Mucosa of stomach (tissue), 1 donor: ENCODE measurements around the gene KRTAP2-3.
"Not testable (repeated sequence)": the region's sequence is repeated elsewhere in the genome, so short reads cannot be mapped to it uniquely, and the experiment has no call there.

Source experiments
- H3K27me3 ChIP-seq: one replicate; pipeline ENCODE4 v1.7.0; 2013; ENCODE audit warnings: mild to moderate bottlenecking, low read length; ENCODE audit not compliant: control insufficient read depth, insufficient read depth
- H3K36me3 ChIP-seq: one replicate; pipeline ENCODE4 v1.7.0; 2013; ENCODE audit warnings: low read length; ENCODE audit not compliant: control insufficient read depth, insufficient read depth
- H3K4me1 ChIP-seq: one replicate; pipeline ENCODE4 v1.7.0; 2013; ENCODE audit warnings: mild to moderate bottlenecking, low read length; ENCODE audit not compliant: control insufficient read depth, insufficient read depth
- H3K4me3 ChIP-seq: one replicate; pipeline ENCODE4 v1.7.0; 2013; ENCODE audit warnings: low read length
- H3K9ac ChIP-seq: one replicate; pipeline ENCODE4 v1.7.0; 2013; ENCODE audit warnings: mild to moderate bottlenecking, low read length, moderate library complexity
- H3K9me3 ChIP-seq: one replicate; pipeline ENCODE4 v1.7.0; 2013; ENCODE audit warnings: mild to moderate bottlenecking, low read length, moderate library complexity; ENCODE audit not compliant: control insufficient read depth
- donor health status: Pancreatic carcinoma.

Gene KRTAP2-3

DNA sequence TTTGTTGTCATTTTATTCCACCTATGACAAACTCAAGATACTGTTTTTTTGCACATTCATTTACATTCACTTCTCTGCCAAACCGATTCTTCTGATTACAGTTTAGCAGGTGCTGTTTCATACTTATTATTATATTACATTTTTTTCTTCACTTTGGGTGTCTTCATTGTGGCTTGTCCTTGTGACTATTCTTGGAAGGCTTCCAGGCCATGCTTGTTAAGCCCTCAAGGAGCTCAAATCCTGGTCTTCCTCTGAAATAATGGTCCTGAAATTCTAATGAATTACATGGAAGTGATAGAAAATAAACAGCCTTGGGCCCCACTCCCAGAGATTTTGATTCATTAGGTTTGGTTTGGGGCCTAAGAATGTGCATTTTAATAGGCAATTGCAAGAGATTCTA is 4.4 kb upstream of the KRTAP2-3 start:
- no peak overlapping the region for H3K4me3 ChIP-seq
- H3K27me3 ChIP-seq = peaks cover 4% of the 10 kb centered on the region
- H3K36me3 ChIP-seq = no peaks in the 10 kb centered on the region
- no peaks in the 10 kb centered on the region for H3K9me3 ChIP-seq
- H3K9ac ChIP-seq = no peak overlapping the region
- no peaks in the 10 kb centered on the region for H3K4me1 ChIP-seq

GRCh38 chr17:41063449-41063848 is 3.5 kb upstream of the KRTAP2-3 start:
- Histone ChIP-seq H3K9ac (no peak overlapping the region), H3K9me3 (no peaks in the 10 kb centered on the region), H3K4me1 (no peaks in the 10 kb centered on the region), H3K4me3 (no peak overlapping the region), H3K36me3 (no peaks in the 10 kb centered on the region), H3K27me3 (peaks cover 4% of the 10 kb centered on the region)

DNA sequence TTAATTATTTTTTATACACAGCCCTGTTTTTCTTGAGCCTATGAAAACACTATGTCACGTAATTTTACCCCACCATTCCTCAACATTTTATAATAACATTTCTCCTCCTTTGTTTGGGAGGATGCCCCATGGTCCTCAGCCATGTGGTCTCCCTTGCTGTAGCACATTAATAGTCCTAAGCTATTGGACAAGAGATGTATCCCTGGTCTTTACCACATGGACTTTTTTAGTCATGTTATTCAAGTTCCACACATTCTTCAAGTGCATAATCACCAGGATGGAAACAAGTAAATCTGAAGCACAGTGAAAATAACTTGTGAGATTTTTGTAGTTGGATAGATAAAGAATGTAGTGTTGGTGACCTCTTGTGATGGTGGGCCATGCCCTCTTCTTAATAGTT is 2.0 kb upstream of the KRTAP2-3 start:
- Histone ChIP-seq H3K4me1 (no peaks in the 10 kb centered on the region), H3K4me3 (no peak overlapping the region), H3K27me3 (peaks cover 4% of the 10 kb centered on the region)

DNA sequence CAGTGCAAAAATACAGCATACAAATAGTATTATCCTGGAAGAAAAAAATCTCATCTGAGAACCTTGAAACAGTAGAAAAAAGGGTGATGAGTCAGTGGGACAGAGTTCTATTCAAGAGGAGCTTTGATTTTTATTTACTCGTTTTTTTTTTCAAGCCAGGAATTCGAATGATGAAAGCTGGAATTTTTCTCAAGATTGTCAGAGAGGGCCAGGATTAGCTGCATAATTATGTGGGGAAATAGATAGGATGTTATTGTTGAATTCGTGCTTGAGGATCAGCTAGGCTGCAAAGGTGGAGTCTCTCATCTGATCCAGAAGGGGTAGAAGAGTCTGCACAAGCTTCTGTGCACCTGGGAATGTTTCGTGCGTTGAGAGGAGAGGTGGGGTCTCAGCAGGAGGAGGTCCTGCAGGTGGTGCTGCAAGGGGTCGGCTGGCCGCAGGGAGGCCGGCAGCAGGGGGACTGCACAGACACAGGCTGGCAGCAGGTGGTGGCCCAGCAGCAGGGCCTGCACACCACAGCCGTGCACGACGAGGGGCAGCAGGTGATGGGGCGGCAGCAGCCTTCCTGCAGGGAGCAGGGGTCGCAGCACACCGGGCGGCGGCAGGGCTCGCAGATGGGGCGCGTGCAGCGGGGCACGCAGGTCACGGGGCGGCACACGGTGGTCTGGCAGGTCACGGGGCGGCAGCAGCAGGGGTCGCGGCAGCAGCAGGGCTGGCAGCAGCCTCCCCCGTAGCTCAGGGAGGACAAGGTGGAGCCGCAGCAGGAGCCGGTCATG is 450 bp downstream of the KRTAP2-3 start:
- H3K9me3 ChIP-seq, H3K27me3 ChIP-seq, H3K36me3 ChIP-seq, H3K4me1 ChIP-seq, H3K9ac ChIP-seq, H3K4me3 ChIP-seq: not testable (repeated sequence)

More for the DNA sequence above, 2.0 kb upstream of the KRTAP2-3 start:
- no peaks in the 10 kb centered on the region for H3K36me3 ChIP-seq
- H3K9me3 ChIP-seq = no peaks in the 10 kb centered on the region
- H3K9ac ChIP-seq = no peak overlapping the region

DNA sequence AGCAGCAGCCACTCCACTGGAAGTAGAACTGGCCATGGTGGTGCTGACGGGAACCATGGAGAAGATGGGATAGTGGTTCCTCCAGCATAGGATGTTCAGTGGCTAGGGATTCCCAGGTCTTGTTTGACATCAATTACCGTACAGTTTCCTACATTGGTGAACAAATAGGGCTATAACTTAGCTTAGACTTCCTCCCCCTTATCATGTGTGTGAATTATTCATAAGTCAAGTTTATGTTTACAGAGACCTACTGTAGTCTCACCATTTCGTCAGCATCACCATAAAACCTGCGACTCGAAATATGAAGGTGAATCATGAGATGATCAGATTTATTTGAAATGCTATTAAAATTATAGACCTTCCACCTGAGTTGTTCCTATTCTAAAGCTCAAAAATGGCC is 1.2 kb downstream of the KRTAP2-3 start:
- Histone ChIP-seq H3K36me3 (no peaks in the 10 kb centered on the region), H3K4me1 (no peaks in the 10 kb centered on the region), H3K9ac (no peak overlapping the region), H3K4me3 (no peak overlapping the region), H3K27me3 (peaks cover 4% of the 10 kb centered on the region), H3K9me3 (no peaks in the 10 kb centered on the region)

GRCh38 chr17:41057547-41057946 is 2.4 kb downstream of the KRTAP2-3 start:
- Histone ChIP-seq H3K9ac (no peak overlapping the region), H3K9me3 (no peaks in the 10 kb centered on the region), H3K36me3 (no peaks in the 10 kb centered on the region), H3K4me1 (no peaks in the 10 kb centered on the region), H3K27me3 (peaks cover 4% of the 10 kb centered on the region), H3K4me3 (no peak overlapping the region)

- H3K9ac ChIP-seq, H3K4me1 ChIP-seq, H3K36me3 ChIP-seq, H3K9me3 ChIP-seq, H3K27me3 ChIP-seq, H3K4me3 ChIP-seq: not testable (repeated sequence)
Observed at GRCh38 chr17:41055130-41055529, 4.8 kb downstream of the KRTAP2-3 start, which contains the start of gene KRTAP2-2. Gene KRTAP2-2 (minus strand): TSS chr17:41055230. CDS start chr17:41055211, 19 bp downstream.

GRCh38 chr17:41054556-41054955 is 5.4 kb downstream of the KRTAP2-3 start:
- H3K4me3 ChIP-seq, H3K27me3 ChIP-seq, H3K9ac ChIP-seq, H3K36me3 ChIP-seq, H3K4me1 ChIP-seq, H3K9me3 ChIP-seq: not testable (repeated sequence)

DNA sequence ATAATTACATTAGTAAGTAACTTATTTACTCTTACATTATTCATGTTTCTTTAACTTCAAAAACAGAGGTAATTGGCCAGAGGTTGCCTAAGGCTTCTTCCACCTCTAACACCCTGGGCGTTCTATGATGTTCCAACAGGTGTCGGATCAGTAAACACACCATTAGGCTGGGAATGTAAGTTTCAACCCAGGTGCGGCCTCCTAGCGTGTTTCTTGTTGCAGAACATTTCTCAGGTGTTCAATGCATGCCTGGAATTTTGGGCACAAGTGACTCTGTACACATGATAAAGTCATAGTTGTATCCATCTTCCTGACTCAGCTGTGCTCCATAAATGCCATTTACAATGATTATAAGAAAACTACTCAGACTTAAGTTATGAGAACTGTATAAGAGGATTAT is 5.9 kb downstream of the KRTAP2-3 start:
- H3K4me3 ChIP-seq = no peak overlapping the region
- peaks cover under 1% of the 10 kb centered on the region for H3K27me3 ChIP-seq
- no peaks in the 10 kb centered on the region for H3K36me3 ChIP-seq
- H3K4me1 ChIP-seq = no peaks in the 10 kb centered on the region
- H3K9ac ChIP-seq = no peak overlapping the region
- no peaks in the 10 kb centered on the region for H3K9me3 ChIP-seq

- no peaks in the 10 kb centered on the region for H3K9me3 ChIP-seq
- H3K27me3 ChIP-seq = peaks cover 9% of the 10 kb centered on the region
- no peaks in the 10 kb centered on the region for H3K36me3 ChIP-seq
- no peak overlapping the region for H3K4me3 ChIP-seq
- H3K9ac ChIP-seq = no peak overlapping the region
- no peaks in the 10 kb centered on the region for H3K4me1 ChIP-seq
Observed at GRCh38 chr17:41052566-41052965, 7.3 kb downstream of the KRTAP2-3 start.

DNA sequence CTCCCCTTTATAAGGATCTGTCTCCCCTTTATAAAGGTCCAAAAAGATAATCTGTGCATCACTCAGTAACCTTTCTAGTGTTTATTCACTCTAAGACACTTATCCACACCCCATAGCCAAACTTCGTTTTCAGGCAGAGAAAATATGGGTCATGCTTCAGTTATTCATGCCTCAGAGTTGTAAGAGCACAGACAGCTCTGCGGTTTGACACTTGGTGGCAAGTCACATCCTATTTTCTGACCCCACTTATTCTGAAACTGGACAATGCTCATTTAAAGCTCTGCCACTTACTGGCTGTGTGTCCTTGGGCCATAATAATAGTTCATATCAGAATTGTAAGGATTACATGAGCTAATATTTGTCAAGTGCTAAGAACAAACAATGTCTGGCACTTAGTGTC is 10.8 kb downstream of the KRTAP2-3 start:
- no peaks in the 10 kb centered on the region for H3K9me3 ChIP-seq
- no peaks in the 10 kb centered on the region for H3K4me1 ChIP-seq
- H3K9ac ChIP-seq = no peak overlapping the region
- no peak overlapping the region for H3K4me3 ChIP-seq
- no peaks in the 10 kb centered on the region for H3K36me3 ChIP-seq
- peaks cover 13% of the 10 kb centered on the region for H3K27me3 ChIP-seq

- H3K9me3 ChIP-seq = no peaks in the 10 kb centered on the region
- H3K36me3 ChIP-seq = no peaks in the 10 kb centered on the region
- no peak overlapping the region for H3K9ac ChIP-seq
- H3K4me1 ChIP-seq = no peaks in the 10 kb centered on the region
- H3K4me3 ChIP-seq = no peak overlapping the region
- peaks cover 13% of the 10 kb centered on the region for H3K27me3 ChIP-seq
Observed at GRCh38 chr17:41048441-41048840, 11.5 kb downstream of the KRTAP2-3 start.
